SH-SY5Y (cell line): Measurements from ENCODE around the gene ZBTB5.

Experiments used
- GATA2 ChIP-seq: IDR thresholded peaks from 2 replicates; pipeline ENCODE4 v1.6.1; 2011; ENCODE audit warnings: mild to moderate bottlenecking, low read depth, low read length
- GATA3 ChIP-seq: IDR thresholded peaks from 2 replicates; pipeline ENCODE4 v1.6.1; 2011; ENCODE audit warnings: low read depth, mild to moderate bottlenecking, low read length, moderate library complexity

- TF ChIP-seq GATA2 (no peak), GATA3 (no peak)
These were observed 11.0 kb downstream of the ZBTB5 start for GRCh38 chr9:37454238-37454637.
